ENCODE data around the gene ATG12.

Gene ATG12

DNA sequence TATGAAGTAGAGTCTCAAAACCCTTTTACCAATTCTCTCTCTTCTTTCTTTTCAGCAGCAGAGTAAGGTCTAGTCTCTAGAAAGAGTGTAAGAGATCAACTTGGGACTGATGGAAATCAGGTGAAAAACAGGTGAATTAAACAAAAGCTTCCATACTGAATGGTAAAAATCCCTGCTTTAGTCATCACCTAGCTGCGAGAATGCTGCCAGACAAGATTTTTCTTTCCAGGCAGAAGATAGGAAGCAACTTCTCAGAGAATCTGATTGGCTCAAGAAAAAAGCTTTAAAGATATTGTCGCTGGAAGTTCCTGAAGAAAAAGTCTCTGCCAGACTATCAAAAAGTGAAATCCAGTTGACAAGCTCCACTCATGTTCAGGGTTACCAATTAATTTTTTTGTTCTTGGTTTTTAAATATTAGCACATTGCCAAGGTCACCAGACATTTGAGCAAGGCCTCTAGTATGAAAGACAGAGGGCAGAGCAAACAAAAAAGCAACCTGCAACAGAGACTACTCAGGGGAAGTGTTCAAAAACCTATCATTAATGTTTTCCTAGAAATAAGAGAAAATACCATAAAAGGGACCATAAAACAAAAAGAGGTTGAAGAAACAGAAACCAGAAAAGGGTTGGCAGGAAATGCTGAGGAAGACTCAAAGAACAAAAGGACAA, 34.2 kb downstream of the ATG12 start:
- DNase-seq: no peak

DNA sequence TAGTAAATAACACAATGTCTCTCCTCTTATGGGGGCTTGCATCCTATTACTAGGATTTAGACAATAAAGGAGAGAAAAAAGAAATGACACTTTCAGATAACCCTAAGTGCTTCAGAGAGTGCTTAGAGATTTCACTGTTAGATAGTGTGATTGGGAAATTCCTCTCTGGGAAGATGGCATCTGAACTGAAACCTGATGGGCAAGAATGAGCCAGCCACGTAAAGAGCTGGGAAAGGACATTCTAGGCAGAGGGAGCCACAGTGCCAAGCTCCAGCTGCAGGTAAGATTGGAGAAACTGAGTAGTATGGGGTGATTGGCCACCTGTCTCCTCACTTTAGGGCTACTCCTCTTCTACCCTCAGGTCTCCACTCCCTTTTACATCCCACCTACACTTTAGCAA, 39.4 kb downstream of the ATG12 start:
- DNase-seq: no peak

DNA sequence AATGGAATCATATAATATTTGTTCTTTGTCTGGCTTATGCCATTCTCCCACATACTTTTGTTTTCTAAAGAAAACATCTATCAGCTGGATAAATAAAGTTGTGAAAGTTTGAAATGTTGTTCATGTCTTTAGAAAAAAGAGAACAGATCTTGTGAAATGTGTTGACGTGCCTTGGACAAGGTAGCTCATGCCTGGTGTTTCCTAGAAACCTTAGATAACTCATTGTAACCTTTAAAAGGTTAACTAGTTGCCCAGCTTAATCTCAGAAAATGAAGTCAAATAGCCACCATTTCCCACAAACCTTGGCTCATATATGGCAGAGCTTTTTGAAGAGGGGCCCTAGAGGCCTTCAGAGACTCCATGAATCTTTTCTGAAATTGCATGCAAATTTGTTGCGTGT, 40.2 kb downstream of the ATG12 start:
- no peak for DNase-seq

DNA sequence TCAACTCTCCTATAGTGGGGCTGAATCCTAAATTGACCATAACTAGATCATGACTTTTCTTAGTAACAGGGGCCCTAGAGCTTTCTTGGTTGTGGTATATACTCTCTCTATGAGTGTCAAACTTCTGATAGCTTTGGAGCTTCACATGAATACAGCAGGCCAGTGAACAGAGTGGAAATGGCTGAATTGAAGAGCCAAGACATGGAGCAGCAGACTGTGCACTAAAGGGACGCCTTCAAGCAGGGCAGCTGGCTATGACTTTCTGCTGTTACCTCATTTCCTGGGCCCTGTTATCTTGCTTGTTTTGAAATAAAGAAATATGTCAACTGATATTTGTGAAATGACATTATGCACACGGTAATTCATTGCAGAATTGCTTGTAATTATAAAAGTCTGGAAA, 41.3 kb downstream of the ATG12 start:
- no peak for DNase-seq

DNA sequence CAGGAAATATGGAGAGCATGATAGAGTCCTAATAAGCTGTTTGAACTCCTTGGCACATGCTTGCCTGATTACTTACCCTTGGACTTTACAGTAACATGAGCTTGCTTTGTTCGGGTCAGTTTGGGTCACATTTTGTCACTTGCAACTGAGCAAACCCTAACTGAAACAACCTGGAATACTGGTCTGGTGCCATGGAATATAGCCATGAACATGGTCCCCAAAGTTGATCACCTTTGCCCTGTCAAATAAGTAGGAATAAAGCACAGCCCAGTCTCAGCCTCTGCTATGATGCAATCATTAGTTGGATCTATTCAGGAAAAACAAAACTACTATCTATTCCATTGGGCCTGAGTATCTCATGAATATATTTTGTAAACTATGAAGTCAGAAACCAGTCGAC, 43.1 kb downstream of the ATG12 start:
- no peak for DNase-seq

DNA sequence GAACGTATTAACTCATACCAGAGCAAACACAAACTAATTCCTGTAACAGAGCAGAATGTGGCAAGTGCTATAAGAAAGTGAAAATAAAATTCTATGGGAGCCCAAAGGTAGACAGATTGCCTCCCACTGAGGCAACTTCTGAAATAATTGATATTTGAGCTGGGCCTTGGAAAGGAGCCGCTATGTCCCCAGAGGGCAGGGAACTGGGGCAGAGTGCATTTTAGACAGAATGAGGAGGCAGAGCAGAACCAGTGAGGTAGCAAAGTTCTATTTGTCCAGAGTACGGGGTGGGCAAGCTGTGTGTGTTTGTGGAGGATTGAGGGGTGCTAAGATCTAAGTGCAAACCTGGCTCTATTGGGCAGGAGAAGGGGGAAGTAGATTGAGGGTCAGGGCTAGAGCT, 44.7 kb downstream of the ATG12 start:
- no peak for DNase-seq

DNA sequence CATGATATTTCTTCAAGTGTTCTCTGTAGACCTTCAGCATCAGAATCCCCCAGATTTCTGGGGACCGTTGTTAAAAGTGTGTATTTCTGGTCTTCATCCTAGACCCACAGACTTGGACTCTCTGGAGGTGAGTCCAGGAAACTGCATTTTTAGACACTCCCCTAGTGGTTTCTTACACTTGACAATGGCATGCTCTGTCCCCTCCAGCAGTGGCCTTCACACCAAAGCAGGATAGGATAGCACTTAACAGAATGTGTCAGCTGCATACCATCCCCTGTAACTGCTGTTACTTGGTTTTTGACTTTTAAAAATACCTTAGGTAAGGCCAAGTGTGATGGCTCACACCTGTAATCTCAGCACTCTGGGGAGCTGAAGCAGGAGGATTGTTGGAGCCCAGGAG, 45.7 kb downstream of the ATG12 start:
- no peak for DNase-seq

DNA sequence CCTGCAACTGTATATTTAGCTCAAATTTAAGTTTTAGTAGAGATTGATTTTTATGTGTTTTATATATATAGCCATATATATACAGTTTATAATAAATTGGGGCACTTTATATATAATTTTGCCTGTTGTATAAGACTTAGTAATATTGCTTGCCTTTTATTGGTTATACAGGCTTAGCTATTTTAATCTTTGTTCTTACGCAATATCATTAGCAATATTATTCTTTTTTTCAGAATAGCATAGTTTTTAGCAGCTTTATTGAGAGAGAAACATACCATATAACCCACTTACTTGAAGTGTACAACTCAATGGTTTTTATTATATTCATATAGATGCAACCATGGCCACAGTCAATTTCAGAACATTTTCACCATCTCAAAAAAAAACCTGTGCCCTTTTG, 52.9 kb downstream of the ATG12 start:
- DNase-seq: no peak

DNA sequence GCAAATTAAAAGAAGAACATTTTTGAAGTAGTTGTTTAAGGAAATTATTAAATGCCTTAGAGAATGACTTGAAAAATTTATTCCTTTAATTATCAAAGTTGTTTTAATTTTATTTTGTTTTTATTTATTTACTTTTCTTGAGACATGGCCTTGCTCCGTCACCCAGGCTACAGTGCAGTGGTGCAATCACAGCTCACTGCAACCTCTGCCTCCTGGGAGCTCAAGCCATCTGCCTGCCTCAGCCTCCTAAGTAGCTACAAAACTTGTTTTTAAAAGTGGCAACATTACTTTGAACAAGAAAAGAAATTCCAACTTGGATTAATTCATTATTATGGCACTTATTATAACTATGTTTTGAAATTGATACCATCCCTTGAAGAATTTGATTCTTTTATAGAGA, 53.9 kb downstream of the ATG12 start:
- no peak for DNase-seq

DNA sequence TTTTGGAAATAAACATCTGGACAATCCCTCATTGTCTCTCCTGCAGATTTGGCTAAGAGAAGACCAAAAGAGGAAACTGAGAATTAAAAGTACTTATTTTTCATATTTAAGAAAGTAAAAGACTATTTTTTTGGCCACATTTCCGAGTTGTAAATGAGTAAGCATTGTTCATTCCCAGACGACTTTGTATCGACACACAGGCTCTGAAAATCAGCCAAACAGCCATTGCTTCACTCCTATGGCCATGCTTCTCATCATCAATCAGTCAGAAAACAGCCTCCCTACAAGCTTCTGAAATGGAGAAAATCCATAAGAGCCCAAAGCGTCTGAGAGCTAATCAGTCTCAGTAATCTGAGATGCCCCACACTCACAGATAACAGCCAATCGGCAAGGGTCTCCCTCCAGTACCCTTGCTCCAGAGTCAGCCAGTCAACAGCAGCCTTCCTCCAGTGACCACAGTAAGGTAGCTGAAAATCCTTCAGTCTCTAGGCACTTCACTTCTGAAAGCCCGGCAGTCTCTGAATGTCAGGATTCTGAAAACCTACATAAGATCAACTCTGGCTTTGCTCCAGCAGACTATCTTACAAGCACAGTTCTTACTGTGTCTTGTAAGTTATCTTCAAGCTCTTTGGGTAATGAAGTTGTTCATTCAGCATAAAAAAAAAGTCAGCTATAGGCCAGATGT, 55.8 kb downstream of the ATG12 start:
- no peak for DNase-seq

DNA sequence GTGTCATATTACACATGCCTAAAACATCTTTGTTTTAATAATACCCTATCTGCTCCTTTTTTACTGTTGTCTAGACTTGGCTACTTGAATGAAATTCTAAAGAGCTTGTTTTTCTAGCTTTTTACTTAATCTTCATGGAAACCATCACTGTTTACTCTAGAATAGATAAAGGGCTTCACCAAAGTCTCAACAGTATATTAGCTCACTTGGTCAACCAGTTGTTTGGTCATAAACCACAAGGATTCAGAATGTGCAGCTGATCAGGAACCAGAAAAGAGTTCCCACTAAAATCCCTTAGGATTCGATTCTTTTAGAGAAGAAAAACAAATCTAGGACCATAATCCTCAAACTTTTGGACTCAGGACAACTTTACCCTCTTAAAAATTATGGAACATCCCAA, 62.9 kb downstream of the ATG12 start:
- no peak for DNase-seq
